Stimulated activated effector memory CD8-positive, alpha-beta T cell treated with anti-CD3 and anti-CD28 coated beads, Interleukin-12 subunit alpha, Interleukin-12 subunit beta, amount 100 ng/mL, for 72 hours (primary cell): Measurements from ENCODE around the gene NCOA3.

Experiments used
- ATAC-seq: fragments of 150-1000 bp; cut with Tn5 transposase; 2 replicates; pipeline ENCODE4 v1.10.0; 2021
- DNase-seq, 2 donors: peaks; one replicate each; pipeline ENCODE4 v3.0.0; 2021 to 2022; ENCODE audit warnings: low spot score in 2 of 2
- H3K27ac Mint-ChIP-seq: one replicate; pipeline ENCODE4 v1.8.0; 2022; ENCODE audit warnings: mild to moderate bottlenecking, mixed read lengths
- H3K36me3 Mint-ChIP-seq: one replicate; pipeline ENCODE4 v1.8.0; 2022; ENCODE audit warnings: mild to moderate bottlenecking, mixed read lengths
- H3K4me1 Mint-ChIP-seq: one replicate; pipeline ENCODE4 v1.8.0; 2022; ENCODE audit warnings: mixed read lengths
- H3K4me3 Mint-ChIP-seq: one replicate; pipeline ENCODE4 v1.8.0; 2022; ENCODE audit warnings: mild to moderate bottlenecking, mixed read lengths
- H3K9me3 Mint-ChIP-seq: one replicate; pipeline ENCODE4 v1.8.0; 2022; ENCODE audit warnings: mixed read lengths

The NCOA3 gene

DNA sequence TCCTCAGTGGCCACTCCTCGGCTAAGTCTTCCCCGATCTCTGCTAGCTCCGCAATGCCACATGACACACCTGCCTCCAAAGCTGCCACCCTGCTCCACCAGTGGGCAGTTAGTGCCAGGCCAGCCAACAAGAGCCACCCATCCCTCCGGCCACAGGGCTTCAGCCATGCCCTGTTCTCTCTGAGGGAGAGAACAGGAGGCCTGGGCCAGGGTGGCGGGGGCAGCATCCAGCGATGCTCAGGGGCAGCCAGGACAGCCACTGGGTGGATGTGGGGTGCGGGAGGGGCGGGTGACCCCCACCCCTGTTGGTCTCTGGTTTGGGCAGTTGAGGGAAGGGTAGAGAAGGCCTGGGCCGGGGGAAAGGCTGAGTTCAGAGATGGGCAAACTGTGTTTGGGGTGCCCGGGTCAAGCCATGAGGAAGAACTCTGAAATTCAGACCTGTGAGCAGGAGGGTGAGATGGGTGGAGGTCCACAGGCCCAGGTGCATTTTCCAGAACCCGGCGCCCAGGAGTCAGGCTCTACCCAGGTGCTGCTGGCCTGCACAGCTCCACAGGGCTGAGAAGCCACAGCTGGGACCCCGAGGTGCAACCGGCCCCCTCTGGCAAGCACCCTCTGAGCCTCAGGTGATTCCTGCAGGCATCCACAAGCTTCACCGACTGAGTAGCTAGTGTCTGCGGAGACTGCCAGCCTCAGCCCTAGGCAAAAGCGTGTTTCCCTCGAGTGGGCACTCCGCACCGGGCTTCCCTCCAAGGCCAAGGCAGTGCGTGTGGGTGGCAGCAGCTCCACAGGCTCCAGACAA lies 192.5 kb downstream of the NCOA3 start:
- H3K36me3 Mint-ChIP-seq = no peaks in the 10 kb centered on the region
- ATAC-seq = no peak
- no peak overlapping the region for H3K4me3 Mint-ChIP-seq
- no peaks in the 10 kb centered on the region for H3K9me3 Mint-ChIP-seq
- no peak for DNase-seq
- peaks cover 6% of the 10 kb centered on the region for H3K4me1 Mint-ChIP-seq
- no peak overlapping the region for H3K27ac Mint-ChIP-seq

DNA sequence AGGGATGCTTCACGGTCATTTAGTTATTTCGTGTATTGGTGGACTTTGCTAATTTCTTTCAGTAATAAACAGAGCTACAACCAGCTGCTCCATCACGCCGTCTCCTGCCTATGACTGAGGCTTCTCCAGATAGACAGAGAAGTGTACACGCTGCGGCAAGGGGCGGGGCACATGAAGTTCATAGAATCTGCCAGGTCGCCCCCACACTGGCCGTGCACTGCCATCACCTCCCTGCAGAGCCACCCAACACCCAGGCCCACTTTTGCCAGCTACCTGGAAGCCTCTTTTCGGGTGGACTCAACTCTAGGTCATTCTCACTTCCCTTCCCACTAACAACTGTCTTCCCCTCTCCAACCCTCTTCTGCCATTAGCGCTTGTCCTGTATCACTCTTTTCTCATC lies 195.2 kb downstream of the NCOA3 start:
- no peak overlapping the region for H3K4me3 Mint-ChIP-seq
- no peak overlapping the region for H3K27ac Mint-ChIP-seq
- ATAC-seq = no peak

DNA sequence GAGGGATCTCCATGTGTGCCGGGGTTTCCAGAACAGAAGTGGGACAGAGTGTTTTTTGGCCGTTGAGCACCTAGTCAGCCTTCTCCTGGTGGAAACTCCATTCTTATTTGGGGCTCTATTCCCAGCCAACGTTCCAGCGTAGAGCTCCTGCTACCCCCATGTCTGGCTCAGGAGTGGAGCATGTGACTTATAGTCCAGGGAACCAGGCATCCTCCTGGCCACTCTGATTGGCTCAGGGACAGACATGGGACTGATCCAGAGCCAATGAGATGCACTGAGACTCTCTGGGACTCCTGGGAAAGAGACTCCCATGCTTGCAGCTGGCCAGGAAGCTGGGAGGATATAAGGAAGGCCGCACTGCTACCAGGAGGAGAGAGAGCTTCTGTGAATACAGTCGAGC lies 196.5 kb downstream of the NCOA3 start:
- Mint-ChIP-seq H3K4me3 (no peak overlapping the region), H3K27ac (no peak overlapping the region), H3K36me3 (no peaks in the 10 kb centered on the region), H3K9me3 (no peaks in the 10 kb centered on the region), H3K4me1 (peaks cover 6% of the 10 kb centered on the region)
- DNase-seq (no peak), ATAC-seq (no peak)

More for the DNA sequence above, 195.2 kb downstream of the NCOA3 start:
- no peaks in the 10 kb centered on the region for H3K36me3 Mint-ChIP-seq
- no peaks in the 10 kb centered on the region for H3K9me3 Mint-ChIP-seq
- no peak for DNase-seq
- peaks cover 6% of the 10 kb centered on the region for H3K4me1 Mint-ChIP-seq

GRCh38 chr20:47699818-47700217 lies 198.1 kb downstream of the NCOA3 start:
- no peak overlapping the region for H3K4me3 Mint-ChIP-seq
- ATAC-seq (no peak), DNase-seq (no peak)
- peaks cover 7% of the 10 kb centered on the region for H3K4me1 Mint-ChIP-seq
- H3K9me3 Mint-ChIP-seq = no peaks in the 10 kb centered on the region
- H3K27ac Mint-ChIP-seq = no peak overlapping the region
- no peaks in the 10 kb centered on the region for H3K36me3 Mint-ChIP-seq

GRCh38 chr20:47700327-47700726 lies 198.6 kb downstream of the NCOA3 start:
- ATAC-seq (no peak), DNase-seq (no peak)
- H3K4me1 Mint-ChIP-seq = peaks cover 6% of the 10 kb centered on the region
- H3K9me3 Mint-ChIP-seq = no peaks in the 10 kb centered on the region
- H3K36me3 Mint-ChIP-seq = no peaks in the 10 kb centered on the region
- no peak overlapping the region for H3K27ac Mint-ChIP-seq
- H3K4me3 Mint-ChIP-seq = no peak overlapping the region

- ATAC-seq (no peak), DNase-seq (no peak)
- Mint-ChIP-seq H3K4me3 (no peak overlapping the region), H3K36me3 (no peaks in the 10 kb centered on the region), H3K27ac (no peak overlapping the region), H3K9me3 (no peaks in the 10 kb centered on the region), H3K4me1 (peaks cover 4% of the 10 kb centered on the region)
Observed at GRCh38 chr20:47701612-47702011, 199.9 kb downstream of the NCOA3 start.

DNA sequence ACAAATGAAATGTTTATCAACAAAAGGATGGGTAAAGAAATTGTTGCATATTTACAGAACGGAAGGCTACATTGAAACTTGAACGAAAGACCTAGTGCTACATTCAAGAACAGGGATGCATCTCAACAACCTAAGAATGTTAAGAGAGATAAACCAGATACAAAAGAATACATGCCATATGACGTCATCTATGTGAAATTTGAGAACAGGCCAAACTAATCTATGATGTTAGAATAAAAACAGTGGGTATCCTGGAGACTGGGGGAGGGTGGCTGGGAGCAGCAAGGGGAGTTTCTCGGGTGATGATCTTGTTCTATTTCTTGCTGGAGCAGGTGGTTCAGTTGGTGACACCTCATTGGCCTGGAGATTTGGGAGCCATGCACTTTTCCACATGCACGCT lies 202.1 kb downstream of the NCOA3 start:
- no peaks in the 10 kb centered on the region for H3K36me3 Mint-ChIP-seq
- DNase-seq = no peak

DNA sequence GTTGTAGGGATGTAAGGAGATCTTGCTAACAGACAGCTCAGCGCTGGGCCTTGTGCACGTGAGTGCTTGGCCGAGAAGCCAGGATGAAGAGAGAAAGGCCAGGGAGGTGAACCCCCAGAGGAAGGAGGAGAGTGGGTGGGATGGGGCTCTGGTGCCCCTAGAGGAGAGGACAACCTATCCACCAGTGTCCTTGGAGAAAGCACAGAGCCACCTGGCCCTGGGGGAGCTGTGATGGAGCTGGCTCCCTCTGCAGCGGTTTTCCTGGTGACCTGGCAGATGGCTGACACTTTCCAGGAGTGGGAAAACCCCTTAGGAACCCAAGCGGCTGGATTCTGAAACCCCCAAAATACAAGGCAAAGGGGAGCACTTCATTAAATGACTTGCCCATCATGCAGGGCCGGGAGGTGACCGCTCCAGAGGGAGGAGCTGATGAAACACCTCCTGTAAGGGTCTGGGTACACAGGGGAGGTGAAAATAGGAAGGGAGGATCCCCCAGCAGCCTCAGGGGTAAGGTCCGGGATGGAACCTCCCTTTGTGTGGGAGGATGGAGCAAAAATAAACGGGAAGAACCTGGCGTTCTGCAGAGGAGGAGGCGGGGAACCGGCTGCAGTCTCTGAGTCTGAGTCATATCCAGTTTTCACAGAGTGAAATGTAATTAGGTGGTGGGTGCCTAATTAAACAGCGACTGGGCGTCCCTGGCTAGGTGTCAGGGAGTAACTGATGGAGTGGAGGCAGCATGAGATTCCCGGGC lies 203.2 kb downstream of the NCOA3 start:
- Mint-ChIP-seq H3K27ac (peak overlapping the region; percentile 18), H3K36me3 (no peaks in the 10 kb centered on the region)

More for the DNA sequence above, 202.1 kb downstream of the NCOA3 start:
- no peak for ATAC-seq
- H3K27ac Mint-ChIP-seq = no peak overlapping the region
- no peak overlapping the region for H3K4me3 Mint-ChIP-seq
- no peaks in the 10 kb centered on the region for H3K9me3 Mint-ChIP-seq
- H3K4me1 Mint-ChIP-seq = peaks cover 10% of the 10 kb centered on the region

GRCh38 chr20:47705497-47705856 lies 203.8 kb downstream of the NCOA3 start:
- H3K36me3 Mint-ChIP-seq = no peaks in the 10 kb centered on the region
- H3K4me1 Mint-ChIP-seq = peaks cover 10% of the 10 kb centered on the region
- DNase-seq (no peak), ATAC-seq (no peak)
- no peak overlapping the region for H3K27ac Mint-ChIP-seq
- H3K9me3 Mint-ChIP-seq = no peaks in the 10 kb centered on the region
- H3K4me3 Mint-ChIP-seq = no peak overlapping the region

More for the DNA sequence above, 203.2 kb downstream of the NCOA3 start:
- Mint-ChIP-seq H3K4me3 (no peak overlapping the region), H3K9me3 (no peaks in the 10 kb centered on the region), H3K4me1 (peaks cover 10% of the 10 kb centered on the region)
- no peak for DNase-seq
- ATAC-seq = no peak

- Mint-ChIP-seq H3K27ac (no peak overlapping the region), H3K36me3 (no peaks in the 10 kb centered on the region)
Observed at GRCh38 chr20:47706345-47706744, 204.7 kb downstream of the NCOA3 start.

More at GRCh38 chr20:47706345-47706744, 204.7 kb downstream of the NCOA3 start:
- Mint-ChIP-seq H3K4me1 (peaks cover 10% of the 10 kb centered on the region), H3K4me3 (no peak overlapping the region), H3K9me3 (no peaks in the 10 kb centered on the region)
- ATAC-seq (no peak), DNase-seq (no peak)
